OCI-M2 (cell line): ENCODE measurements around the gene ZNF532.
"Not testable (repeated sequence)": the region's sequence is repeated elsewhere in the genome, so short reads cannot be mapped to it uniquely, and the experiment has no call there.

Experiments
- DNase-seq: peaks from one replicate; lab custom pipeline; 2025; ENCODE audit not compliant: unreplicated experiment; lab: John Stamatoyannopoulos, UW

The ZNF532 gene

GRCh38 chr18:58898010-58898799, 33.5 kb downstream of the ZNF532 start:
- DNase-seq = no peak

DNA sequence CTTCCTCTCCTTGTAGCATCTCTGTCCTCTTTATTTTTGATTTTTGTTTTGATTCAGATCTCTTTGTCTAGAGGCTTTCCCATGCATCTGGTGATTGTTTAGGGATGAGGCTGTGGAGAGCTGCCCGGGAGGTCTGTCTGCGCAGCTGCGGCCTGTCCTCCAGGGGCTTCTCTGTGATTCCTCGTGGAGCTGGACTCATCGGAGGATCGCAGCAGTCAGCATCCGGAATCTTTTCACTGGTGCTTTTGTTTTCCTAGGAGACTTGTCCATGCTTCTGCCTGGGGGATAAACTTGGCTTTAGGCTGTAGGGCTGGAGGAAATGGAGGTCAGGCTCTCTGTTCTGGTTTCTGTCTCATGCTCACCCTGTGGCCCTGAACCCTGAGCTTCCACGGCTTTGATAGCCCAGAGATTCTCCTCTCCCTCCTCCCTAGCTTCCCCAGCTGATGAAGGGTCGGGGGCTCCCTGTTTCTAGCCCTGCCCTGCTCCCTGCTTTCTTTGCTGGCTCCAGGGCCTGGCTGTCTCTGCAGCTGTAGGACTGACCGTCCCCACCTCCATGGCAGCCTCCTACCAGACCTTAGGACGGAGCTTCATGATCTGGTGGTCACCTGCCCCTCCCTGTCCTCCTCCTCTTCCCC, 35.5 kb downstream of the ZNF532 start:
- no peak for DNase-seq

GRCh38 chr18:58901143-58901542, 36.5 kb downstream of the ZNF532 start:
- no peak for DNase-seq

DNA sequence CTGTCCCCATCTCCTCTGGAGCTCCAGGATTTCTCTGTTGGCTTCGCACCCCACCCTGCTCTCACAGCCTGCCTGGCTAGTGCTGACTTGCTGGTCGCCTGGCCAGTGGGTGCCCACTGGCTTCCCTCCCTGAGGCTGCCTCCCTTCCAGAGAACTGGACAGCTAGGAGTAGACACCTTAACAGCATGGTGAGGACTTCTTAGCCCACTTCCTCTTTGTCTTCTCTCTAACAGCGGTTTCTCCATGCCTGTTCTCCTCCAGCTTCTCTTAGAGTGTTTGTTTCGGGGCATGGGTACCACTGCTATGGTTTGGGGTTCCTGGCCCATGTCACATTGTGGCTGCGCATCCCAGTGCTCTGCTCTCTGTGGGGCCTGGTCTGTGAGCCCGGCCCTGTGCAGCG, 37.1 kb downstream of the ZNF532 start:
- DNase-seq = no peak

- DNase-seq = no peak
These were observed 38.3 kb downstream of the ZNF532 start for GRCh38 chr18:58902961-58903360.

DNA sequence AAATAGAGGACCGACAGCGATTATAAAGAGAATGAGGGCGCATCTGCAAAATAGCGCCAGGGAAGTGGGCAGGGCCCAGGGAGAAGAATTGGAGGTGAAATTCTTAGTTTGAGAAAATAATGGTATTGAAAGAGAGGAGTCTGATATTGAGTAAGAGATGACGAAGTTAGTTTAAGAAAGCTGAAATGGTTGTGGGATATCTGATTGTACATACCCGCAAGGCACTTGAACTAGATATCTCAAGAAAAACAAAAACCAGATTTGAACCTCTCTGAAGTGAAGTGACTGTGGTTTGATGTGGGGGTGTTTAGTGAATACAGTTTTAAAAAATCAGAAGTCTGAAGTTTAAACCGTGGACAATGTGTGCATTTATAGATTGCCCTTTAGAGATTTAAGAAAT, 38.9 kb downstream of the ZNF532 start:
- DNase-seq = no peak

GRCh38 chr18:58905777-58906428, 41.2 kb downstream of the ZNF532 start:
- DNase-seq = no peak

- no peak for DNase-seq
These were observed 43.3 kb downstream of the ZNF532 start for GRCh38 chr18:58908006-58908405.

DNA sequence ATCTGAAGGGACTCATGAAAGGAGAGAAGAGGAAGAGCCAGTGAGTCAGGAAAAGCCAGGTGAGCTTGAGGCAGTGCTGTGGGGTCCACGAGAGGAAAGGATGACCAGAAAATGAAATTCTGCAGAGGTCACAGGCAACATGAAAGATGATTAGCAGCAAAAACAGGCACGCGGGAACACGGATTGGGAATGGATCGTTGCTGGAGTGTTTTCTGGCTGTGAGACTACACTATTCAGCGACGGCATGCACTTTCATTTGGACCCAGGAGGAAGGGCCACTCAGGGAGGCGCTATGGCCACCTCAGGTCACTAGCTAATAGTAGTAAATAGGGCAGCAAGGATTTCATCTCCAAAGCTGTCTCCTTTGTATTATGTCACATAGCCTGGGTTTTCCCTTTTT, 44.8 kb downstream of the ZNF532 start:
- no peak for DNase-seq

- no peak for DNase-seq
These were observed 46.6 kb downstream of the ZNF532 start for GRCh38 chr18:58911241-58911640.

- no peak for DNase-seq
These were observed 47.1 kb downstream of the ZNF532 start for GRCh38 chr18:58911766-58912165.

- DNase-seq = no peak
These were observed 50.5 kb downstream of the ZNF532 start for GRCh38 chr18:58915006-58915799.

DNA sequence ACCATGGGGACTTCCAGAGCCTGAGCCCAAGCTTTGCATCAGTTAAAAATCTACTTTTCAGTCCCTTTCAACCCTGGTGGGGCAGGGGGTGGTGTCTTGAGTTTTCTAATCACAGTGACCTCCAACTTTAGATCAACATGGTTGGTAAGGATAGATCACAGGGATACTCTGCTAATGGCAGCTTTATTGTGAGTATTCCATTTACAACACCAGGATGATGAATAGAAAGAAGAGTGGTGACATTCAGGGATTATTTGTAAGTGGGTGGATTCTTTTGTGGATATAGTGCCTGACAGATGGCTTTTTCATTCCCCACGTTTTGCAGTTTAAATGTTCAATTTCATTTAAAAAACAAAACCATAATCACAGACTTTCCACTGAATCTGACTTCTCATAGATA, 51.3 kb downstream of the ZNF532 start:
- DNase-seq = no peak

DNA sequence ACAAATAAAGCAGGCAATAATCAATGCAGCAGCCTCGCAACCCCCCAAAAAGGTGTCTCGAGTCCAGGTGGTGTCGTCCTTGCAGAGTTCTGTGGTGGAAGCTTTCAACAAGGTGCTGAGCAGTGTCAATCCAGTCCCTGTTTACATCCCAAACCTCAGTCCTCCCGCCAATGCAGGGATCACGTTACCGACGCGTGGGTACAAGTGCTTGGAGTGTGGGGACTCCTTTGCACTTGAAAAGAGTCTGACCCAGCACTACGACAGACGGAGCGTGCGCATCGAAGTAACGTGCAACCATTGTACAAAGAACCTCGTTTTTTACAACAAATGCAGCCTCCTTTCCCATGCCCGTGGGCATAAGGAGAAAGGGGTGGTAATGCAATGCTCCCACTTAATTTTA, 55.3 kb downstream of the ZNF532 start:
- not testable (repeated sequence) for DNase-seq

DNA sequence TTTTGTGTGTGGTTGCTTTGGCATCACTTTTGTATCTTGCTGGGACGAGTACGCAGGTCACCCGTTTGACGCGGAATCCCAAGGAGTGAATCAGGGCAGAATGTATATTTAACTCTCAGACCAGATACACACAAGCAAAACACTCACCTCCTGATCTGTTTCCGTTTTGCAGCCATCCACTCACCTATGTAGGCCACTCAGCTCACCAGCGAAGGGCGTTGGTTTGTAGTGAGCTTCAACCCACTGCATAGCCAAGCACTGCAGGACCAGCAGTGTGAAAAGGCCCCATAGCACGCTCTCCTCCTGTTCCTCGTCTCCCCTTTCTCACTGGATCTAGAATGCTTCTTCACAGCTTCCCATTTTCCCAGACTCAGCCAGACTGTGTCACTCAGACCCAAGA, 58.3 kb downstream of the ZNF532 start:
- no peak for DNase-seq

DNA sequence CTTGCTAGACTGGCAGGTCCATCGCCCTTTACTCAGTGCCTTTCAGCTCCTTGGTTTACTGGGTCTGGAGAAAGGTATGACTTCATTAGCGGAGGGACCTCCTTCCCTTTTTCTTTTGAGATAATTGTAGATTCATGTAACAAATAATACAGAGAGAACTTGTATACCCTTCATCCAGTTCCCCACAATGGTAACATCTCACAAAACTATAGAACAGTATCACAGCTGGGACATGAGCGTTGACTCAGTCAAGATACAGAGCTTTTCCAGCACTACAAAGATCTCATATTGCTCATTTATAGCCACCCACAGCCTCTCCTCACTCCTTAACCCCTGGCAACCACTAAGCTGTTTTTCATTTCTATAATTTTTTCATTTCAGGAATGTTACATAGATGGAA, 59.8 kb downstream of the ZNF532 start:
- DNase-seq = no peak

GRCh38 chr18:58927659-58928058, 63.0 kb downstream of the ZNF532 start:
- no peak for DNase-seq

- no peak for DNase-seq
These were observed 63.7 kb downstream of the ZNF532 start for GRCh38 chr18:58928386-58928785.

DNA sequence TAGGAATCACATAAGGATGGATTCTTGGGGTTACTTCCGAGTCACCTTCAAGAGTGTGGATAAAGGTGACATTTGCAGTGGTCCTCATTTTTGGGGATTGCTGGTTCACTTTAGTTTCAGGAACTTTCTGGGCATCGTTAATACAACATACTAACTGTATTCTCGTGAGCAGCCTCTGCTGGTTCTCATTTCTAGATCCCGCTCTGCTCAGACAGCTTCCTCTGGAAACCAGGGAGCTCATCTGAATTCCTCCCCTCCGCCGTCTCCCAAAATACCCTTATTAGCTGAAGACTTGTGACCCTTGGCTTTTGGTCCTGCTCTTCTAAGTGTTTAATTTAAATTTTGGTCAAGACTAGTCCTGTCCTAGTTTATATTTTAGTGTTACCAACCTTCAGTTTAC, 64.5 kb downstream of the ZNF532 start:
- DNase-seq = no peak

DNA sequence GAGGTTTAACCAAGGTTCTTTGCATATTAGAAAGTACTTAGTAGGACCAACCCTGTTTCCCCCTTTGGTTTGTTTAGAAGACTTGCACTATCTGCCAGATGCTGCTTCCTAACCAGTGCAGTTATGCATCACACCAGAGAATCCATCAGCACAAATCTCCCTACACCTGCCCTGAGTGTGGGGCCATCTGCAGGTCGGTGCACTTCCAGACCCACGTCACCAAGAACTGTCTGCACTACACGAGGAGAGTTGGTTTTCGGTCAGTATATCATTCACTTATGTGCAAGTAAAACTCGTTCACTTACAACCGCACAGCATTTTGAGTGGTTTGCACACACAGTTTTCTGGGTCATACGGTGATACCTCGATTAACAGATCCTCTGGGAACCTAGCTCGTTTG, 69.7 kb downstream of the ZNF532 start:
- no peak for DNase-seq

GRCh38 chr18:58934933-58935577, 70.4 kb downstream of the ZNF532 start:
- DNase-seq = no peak
